HG02970 (cell line): Measurements from ENCODE around the gene HMGCLL1.

Experiments
- ATAC-seq: cut with Tn5 transposase; IDR thresholded peaks from one replicate; pipeline ENCODE4 v1.9.1; 2021; ENCODE audit warnings: mild to moderate bottlenecking, moderate library complexity, moderate number of reproducible peaks; ENCODE audit not compliant: unreplicated experiment, low FRiP score

Gene HMGCLL1

DNA sequence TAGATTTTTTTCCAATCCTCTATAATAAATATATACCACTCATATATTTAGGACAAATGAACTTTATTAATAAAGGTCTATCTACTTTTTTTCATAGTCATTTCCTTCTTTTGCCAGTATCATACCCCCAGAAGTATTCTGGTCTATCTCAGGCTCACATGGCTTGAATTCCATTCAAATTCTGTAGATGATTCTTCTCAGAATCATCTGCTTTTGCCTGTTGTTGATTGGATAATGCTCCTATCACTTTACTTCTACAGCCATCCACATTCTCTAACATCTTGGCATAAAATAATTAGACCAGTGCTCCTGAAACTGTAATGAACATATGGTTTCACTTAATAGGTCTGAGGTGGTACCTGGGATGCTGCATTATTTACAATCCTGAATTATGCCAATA is 130.5 kb downstream of the HMGCLL1 start:
- no peak for ATAC-seq

DNA sequence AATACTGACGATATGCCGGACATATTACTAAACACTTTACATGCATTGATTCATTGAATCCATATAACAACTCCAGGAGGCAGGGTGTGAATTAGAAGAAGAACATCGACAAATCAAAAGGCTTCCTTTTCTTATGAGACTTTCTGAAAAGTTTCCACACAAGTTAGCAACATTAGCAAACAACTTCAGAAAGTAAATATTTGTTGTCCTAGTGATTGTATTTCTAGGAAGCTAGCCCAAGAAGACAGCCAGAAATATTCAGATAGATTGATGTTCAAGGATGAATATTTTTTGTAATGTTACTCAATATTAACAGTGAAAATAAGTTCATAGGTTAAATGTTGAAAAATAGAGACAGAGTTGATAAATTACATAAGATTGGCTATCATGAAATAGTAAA is 131.1 kb downstream of the HMGCLL1 start:
- ATAC-seq, result no peak

DNA sequence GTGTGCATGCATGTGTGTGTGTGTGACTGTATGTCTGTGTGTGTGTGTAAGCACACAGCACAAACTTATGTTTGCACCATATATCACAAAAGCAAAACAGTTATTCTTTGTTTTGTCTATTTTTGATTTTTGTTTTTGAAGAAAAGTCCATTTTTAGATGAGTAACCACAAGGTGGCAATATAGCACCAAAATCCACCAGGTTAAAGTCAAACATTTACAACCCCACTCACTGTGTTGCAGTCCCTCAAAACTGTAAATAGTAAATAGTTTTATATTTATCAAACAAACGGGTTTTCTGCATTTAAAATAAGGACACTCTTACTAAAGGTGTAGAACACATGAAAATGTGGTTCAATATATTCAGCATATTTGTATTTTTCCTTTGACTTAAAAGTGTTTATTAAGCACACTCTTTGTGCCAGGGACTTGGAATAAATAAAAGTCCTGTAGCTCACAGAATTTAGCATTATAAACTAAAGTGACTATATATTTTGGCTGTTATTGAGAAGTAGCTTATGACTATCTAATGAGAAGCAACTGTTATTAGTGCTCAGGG is 133.3 kb downstream of the HMGCLL1 start:
- no peak for ATAC-seq

DNA sequence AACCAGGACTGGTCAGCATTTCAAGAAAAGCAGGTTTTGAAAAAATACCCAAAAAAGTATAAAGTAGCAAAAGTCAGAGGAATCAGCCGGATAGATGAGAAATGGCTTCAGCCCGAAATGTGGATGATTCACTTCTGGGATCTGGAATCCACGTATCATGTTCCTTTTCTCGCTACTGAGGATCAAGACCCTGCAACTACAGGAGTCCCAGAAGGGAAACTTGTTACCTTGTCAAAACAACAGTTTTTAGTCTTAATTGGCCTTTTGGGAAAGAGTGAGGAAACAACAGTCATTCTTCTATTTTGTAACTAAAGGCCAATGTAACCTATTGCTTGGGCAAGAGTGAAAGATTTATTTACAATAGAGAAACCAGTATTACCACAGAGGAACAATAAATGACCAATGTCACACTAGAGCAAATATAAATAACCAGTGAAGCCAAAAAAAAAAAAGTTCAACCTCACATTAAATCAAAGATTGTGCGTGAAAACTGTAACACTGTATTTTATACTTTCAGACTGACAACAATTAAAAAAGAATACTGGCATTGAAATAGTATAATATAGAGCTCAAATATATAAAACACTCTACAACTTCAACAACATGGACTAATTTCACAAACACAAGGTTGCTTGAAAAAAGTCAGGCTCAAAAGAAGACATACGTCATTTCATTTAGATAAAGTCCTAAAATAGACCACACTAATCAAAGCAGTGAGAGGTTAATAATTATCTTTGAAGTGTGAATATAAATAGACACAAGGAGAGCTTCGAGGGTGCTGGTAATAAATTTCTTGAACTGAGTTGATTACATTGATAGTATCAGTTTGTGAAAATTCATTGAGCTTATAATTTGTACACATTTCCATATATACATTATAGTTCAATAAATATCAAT is 135.5 kb downstream of the HMGCLL1 start:
- no peak for ATAC-seq

DNA sequence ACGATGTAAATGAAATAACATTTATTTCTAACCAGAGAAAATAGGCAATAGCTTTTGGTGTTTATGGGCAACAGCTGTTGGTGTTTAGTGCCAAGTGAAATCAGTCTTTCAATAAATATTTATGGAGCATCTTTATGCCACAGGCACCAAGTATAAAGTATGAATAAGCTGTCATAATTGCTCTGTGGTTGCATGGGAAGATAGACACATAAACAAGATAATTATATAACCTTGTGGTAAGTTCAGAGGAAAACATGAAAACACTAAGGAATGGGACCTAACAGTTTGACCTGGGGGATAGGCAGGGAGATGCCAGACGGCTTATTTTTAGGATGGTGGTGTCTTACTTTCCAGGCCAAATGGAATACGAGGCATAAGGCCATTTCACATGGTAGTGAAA is 140.8 kb downstream of the HMGCLL1 start:
- no peak for ATAC-seq

DNA sequence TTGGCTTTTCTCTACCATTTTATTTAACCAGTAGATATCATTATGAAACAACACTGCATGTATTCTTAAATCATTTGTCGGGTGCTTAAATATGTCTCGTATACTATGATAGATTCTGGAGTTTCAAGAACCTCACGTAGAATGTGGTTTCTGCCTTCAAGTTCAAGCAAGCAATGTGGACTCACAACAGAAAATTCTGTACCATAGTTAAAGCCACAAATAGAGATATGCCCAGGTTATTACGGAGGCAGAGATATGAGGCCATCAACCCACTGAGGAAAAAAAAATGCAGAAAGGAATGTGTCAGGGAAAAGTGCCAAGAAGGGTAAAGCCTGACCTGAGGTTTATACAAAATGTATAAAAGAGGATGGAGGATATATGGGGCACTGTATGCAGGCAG is 141.9 kb downstream of the HMGCLL1 start:
- ATAC-seq, result no peak

DNA sequence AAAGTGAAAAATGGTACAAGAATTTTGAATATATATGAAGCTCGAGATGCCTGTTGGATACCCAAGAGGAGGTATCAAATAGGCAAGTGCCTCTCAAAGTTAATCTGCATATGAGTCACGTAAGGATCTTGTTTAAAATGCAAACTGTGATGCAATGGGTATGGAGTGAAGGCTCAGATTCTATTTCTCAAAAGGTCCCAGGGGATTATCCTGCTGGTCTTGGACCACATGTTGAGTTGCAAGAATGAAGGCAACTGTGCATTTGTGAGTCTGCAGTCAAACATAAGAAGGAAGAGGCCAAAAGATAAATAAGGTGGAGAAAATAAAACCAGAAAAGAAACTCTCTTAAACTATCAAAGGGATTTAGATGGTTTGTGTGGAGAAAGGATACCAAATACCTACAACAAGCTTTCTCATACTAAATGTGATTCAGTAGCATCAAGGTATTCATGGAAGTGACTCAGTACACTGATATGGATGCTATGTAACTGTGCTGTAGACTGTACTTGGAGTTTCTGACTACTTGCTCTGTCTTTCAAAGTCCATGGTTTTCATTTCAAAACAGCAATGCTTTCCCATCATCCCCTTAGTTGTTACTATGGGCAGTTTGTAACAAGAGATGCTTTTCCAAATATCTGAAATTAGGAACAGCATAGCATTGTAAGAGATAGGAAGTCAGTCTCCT is 145.4 kb downstream of the HMGCLL1 start:
- ATAC-seq, result no peak

DNA sequence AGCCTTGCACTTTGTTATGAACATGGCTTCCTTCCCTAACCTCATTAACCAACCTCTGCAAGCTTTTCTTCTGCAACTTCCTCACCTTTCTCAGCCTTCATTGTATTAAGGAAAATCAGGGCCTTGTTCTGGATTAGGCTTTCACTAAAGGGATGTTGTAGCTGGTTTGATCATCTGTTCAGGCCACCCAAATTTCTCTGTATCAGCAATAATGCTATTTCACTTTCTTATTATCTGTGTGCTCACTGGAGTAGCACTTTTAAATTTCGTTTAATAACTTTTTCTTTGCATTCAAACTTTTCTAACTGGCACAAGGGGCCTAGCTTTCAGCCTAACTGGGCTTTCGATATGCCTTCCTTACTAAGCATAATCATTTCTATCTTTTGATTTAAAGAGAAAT is 155.1 kb downstream of the HMGCLL1 start:
- no peak for ATAC-seq

DNA sequence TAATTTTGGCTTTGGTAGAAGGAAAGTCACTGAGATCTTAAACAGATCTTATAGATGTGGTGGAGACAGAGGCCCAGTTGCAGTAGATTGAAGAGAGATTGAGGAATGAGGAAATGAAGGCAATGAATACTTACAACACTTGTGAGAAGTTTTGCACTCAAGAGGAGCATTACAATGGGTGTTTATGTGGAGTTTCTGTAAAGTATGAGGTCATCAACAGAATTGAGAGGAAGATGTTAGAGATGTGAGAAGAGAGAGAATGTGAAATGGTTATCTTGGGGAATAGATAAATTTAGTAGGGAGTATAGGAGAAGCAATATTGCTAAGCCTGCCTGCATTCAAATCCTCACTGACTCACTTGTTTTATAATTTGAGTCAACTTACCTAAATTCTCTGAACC is 168.3 kb downstream of the HMGCLL1 start:
- ATAC-seq, result no peak

DNA sequence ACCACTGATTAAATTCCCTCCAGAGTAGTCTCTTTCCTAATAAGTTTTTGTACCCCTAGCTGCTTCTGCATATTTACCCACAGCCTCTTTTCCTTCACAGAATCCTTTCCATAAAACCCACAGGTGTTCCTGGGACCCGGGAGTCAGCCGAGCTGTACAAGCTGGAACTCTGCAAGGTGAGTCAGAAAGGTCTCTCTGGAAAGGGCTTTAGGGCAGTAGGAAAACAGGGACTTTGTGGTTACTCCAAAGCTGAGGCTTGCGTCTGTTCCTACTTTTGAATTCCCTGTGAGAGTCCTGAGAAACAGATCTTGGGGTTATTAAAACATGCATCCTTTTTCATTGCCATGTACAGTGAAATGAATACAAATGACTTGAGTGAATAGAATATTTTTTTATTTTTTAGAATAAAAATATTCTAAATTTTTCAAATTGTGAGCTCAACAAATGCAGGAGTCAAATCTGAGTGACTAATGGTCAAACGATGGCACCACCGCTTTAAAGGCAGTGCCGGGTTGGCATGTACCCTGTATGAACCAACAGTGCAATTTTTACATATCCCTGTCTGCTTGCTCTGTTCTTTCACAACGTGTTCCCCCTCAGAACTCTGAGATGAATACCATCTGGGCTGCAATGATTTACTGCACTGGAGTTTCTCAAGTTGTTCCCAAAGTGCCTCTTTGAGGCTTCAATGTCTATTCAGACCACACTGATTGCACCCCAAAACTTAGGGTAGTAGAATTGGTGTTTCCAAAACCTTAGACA is 173.3 kb downstream of the HMGCLL1 start:
- ATAC-seq, result no peak

DNA sequence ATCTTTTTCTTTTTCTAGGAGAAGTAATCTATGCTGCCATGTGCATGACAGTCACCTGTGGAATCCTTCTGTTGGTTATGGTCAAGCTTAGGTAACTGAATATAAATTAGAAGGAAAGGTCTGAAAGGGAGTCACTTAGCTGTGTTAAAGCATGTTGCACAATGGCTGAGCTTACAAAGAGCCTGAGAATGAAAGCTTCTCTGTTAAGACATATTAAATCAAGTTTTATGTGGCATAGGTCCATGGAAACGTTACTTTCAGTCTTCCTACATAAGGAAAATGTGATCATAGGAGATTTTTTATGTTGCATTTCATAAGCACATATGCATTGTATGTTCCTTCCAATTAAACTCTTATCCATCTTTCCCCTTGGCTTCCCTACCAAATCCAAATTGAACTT is 179.6 kb downstream of the HMGCLL1 start:
- no peak for ATAC-seq

DNA sequence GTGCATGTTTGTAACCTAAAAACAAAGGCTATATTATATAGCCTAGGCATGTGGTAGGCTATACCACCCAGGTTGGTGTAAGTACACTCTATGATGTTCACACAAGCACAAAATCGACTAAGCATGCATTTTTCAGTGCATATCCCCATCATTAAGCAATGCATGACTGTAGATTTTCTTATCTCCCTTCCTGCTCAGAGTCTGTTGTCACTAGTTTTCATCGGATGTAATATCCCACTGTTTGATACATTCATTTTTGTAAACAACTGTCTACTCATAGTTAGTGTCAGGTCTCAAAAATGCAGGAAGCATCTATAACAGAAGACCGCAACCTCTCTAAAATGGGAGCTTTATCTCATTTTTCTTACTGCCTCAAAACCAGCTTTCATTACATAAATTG is 181.0 kb downstream of the HMGCLL1 start:
- ATAC-seq, result no peak

DNA sequence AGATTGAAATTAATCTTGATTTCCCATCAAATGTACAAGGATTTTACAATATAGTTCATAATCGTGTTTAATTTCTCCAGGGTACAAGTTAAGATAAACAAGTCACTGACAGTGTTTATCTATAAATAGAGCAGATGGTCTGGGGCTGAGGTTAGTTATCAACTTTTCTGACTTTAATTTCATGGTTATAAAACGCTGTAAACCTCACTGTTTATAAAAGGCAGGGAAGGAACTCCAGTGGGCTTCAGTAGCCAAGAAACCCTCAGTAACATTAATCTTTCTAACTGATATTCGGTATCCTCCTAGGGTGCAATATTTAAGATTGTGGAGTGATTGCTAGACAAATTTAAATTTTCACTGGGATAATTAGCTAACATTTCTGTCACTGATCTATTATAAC is 183.1 kb downstream of the HMGCLL1 start:
- no peak for ATAC-seq

DNA sequence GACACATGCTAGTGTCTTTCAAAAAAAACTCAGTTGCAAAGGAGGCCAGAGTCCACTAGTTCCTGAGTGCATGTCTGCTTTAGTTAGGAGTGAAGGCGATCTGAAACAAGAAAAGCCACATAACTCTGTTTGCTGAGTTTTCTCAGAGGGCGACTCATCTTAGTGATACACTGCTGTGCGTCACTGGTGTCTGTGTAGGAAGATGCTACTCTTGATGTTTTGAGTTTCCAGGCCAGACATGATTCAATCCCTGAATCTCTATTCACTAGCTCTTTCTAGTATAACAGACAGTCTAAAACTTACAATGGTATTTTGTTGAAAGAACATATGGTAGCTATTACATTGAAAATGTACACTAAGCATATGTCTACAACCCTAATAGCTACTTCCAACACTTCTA is 190.8 kb downstream of the HMGCLL1 start:
- ATAC-seq, result no peak
